ENCODE measurements around the gene MAS1L. TPM values are rescaled to one million over a fixed set of nuclear protein-coding genes. Genes with fewer than 3 reads are reported as not detected.
"Not testable (repeated sequence)": the region's sequence is repeated elsewhere in the genome, so short reads cannot be mapped to it uniquely, and the experiment has no call there.

The MAS1L gene
- polyA plus RNA-seq, 1 donor from 2014 or later, result not detected

DNA sequence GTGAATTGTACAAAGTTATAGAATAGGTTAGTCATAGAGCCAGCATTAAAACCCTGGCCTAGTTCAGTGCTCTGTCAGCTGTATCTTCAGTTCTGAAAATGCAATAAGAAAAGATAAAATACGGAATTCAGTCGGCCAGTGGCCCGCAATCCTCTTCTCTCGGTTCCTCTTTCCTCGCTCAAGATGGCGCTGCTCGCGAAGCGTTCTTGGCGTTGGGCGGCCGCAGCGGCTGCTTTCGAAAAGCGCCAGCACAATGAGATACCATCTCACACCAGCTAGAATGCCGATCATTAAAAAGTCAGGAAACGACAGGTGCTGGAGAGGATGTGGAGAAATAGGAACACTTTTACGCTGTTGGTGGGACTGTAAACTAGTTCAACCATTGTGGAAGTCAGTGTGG lies 51.0 kb downstream of the MAS1L start:
- not testable (repeated sequence) for H3K27me3 Mint-ChIP-seq, H3K4me3 Mint-ChIP-seq, H3K4me1 Mint-ChIP-seq, H3K36me3 Mint-ChIP-seq, H3K27ac Mint-ChIP-seq
- H3K9me3 Mint-ChIP-seq, result peaks cover 2 to 12% (median 4%) of the 10 kb centered on the region in 3 donors

Other genes starting within 250 kb of the MAS1L start
- gene OR14J1, start 186.3 kb downstream of the MAS1L start, polyA plus RNA-seq, result not detected
- gene OR5V1, start 119.1 kb downstream of the MAS1L start, polyA plus RNA-seq, result not detected
- gene OR12D3, start 112.7 kb downstream of the MAS1L start, polyA plus RNA-seq, result not detected
- not detected for gene OR12D2, start 92.3 kb downstream of the MAS1L start, polyA plus RNA-seq
- gene OR12D1, start 73.0 kb downstream of the MAS1L start, polyA plus RNA-seq, result not detected
- not detected for gene OR10C1, start 48.6 kb downstream of the MAS1L start, polyA plus RNA-seq
- gene OR11A1, start 30.9 kb downstream of the MAS1L start, polyA plus RNA-seq, result not detected
- gene OR2H1, start 30.8 kb downstream of the MAS1L start, polyA plus RNA-seq, result not detected
- not detected for gene UBD, start 71.8 kb upstream of the MAS1L start, polyA plus RNA-seq
- gene OR2H2, start 97.2 kb upstream of the MAS1L start, polyA plus RNA-seq, result not detected
- 6.8 TPM for gene GABBR1, start 145.2 kb upstream of the MAS1L start, polyA plus RNA-seq
- gene MOG, start 169.1 kb upstream of the MAS1L start, polyA plus RNA-seq, result not detected
- 1.3 TPM for gene ZFP57, start 193.2 kb upstream of the MAS1L start, polyA plus RNA-seq
- gene HLA-F, start 235.5 kb upstream of the MAS1L start, polyA plus RNA-seq, result 393 TPM

All from IgD-negative memory B cell (primary cell).